Astrocyte (in vitro differentiated cells and primary cell): ENCODE data around the gene FGF10. TPM values are rescaled to one million over a fixed set of nuclear protein-coding genes. Genes with fewer than 3 reads are reported as not detected.
A peak's percentile ranks its signal among the peaks of the same experiment; 100 is the strongest.

Source experiments
- DNase-seq: peaks from one replicate; pipeline ENCODE4 v3.0.0-alpha.2; 2010; ENCODE audit warnings: low read depth
- FAIRE-seq: peaks from 2 replicates; lab custom pipeline; 2011; peaks lifted over from hg19 to GRCh38; lab: Jason Lieb, UNC
- H2AFZ ChIP-seq: 2 replicates; pipeline ENCODE4 v1.6.0; 2012; ENCODE audit warnings: low read depth, low read length, inconsistent platforms
- H3K27ac ChIP-seq: 2 replicates; pipeline ENCODE4 v1.5.1; 2011; ENCODE audit warnings: low read depth, low read length, inconsistent platforms
- H3K27me3 ChIP-seq: 2 replicates; pipeline ENCODE4 v1.6.0; 2011; ENCODE audit warnings: low read length, inconsistent platforms; ENCODE audit not compliant: insufficient read depth
- H3K36me3 ChIP-seq: 2 replicates; pipeline ENCODE4 v1.5.1; 2011; ENCODE audit warnings: low read length, inconsistent platforms; ENCODE audit not compliant: insufficient read depth
- H3K4me1 ChIP-seq: 2 replicates; pipeline ENCODE4 v1.5.1; 2011; ENCODE audit warnings: low read length, inconsistent platforms; ENCODE audit not compliant: insufficient read depth
- H3K4me2 ChIP-seq: 2 replicates; pipeline ENCODE4 v1.6.0; 2012; ENCODE audit warnings: low read length, inconsistent platforms
- H3K4me3 ChIP-seq: 2 replicates; pipeline ENCODE4 v1.5.1; 2011; ENCODE audit warnings: low read depth, mild to moderate bottlenecking, low read length, inconsistent platforms; ENCODE audit not compliant: insufficient read depth
- H3K79me2 ChIP-seq: 2 replicates; pipeline ENCODE4 v1.6.0; 2012; ENCODE audit warnings: mild to moderate bottlenecking, low read length, inconsistent platforms; ENCODE audit not compliant: insufficient read depth
- H3K9ac ChIP-seq: 2 replicates; pipeline ENCODE4 v1.6.0; 2012; ENCODE audit warnings: mild to moderate bottlenecking, low read length, inconsistent platforms
- H3K9me3 ChIP-seq: 2 replicates; pipeline ENCODE4 v1.5.1; 2012; ENCODE audit warnings: low read depth, mild to moderate bottlenecking, low read length, inconsistent platforms; ENCODE audit not compliant: insufficient read depth
- H4K20me1 ChIP-seq: 2 replicates; pipeline ENCODE4 v1.6.0; 2012; ENCODE audit warnings: low read length, inconsistent platforms; ENCODE audit not compliant: insufficient read depth
- H3K27ac Mint-ChIP-seq: one replicate; pipeline ENCODE4 v1.8.0; 2021; ENCODE audit warnings: mild to moderate bottlenecking, mixed read lengths; ENCODE audit not compliant: unreplicated experiment
- H3K27me3 Mint-ChIP-seq: one replicate; pipeline ENCODE4 v1.8.0; 2021; ENCODE audit warnings: low read depth, mixed read lengths; ENCODE audit not compliant: unreplicated experiment
- H3K36me3 Mint-ChIP-seq: one replicate; pipeline ENCODE4 v1.8.0; 2021; ENCODE audit warnings: low read depth, mixed read lengths; ENCODE audit not compliant: unreplicated experiment
- H3K4me1 Mint-ChIP-seq: one replicate; pipeline ENCODE4 v1.8.0; 2021; ENCODE audit warnings: low read depth, mixed read lengths; ENCODE audit not compliant: unreplicated experiment
- H3K4me3 Mint-ChIP-seq: one replicate; pipeline ENCODE4 v1.8.0; 2021; ENCODE audit warnings: mild to moderate bottlenecking, moderate library complexity, mixed read lengths; ENCODE audit not compliant: unreplicated experiment
- H3K9me3 Mint-ChIP-seq: one replicate; pipeline ENCODE4 v1.8.0; 2021; ENCODE audit warnings: mild to moderate bottlenecking, mixed read lengths; ENCODE audit not compliant: unreplicated experiment
- CTCF ChIP-seq: IDR thresholded peaks from 2 replicates; pipeline ENCODE4 v1.5.1; 2011; ENCODE audit warnings: low read depth, mild to moderate bottlenecking, inconsistent platforms, low read length, moderate library complexity; ENCODE audit not compliant: insufficient read depth
- EZH2 ChIP-seq: IDR thresholded peaks from 2 replicates; pipeline ENCODE4 v1.6.1; 2012; ENCODE audit warnings: mild to moderate bottlenecking, low read length, inconsistent platforms; ENCODE audit not compliant: insufficient read depth
- total RNA-seq: library from RNA; stranded (reverse); gene quantifications from 2 replicates; pipeline ENCODE4 v1.2.1, GENCODE V29; 2021

Gene FGF10
- total RNA-seq, 1 donor from 2014 or later: not detected

GRCh38 chr5:44334622-44335021 lies 54.6 kb downstream of the FGF10 start:
- no peaks in the 10 kb centered on the region for H3K36me3 Mint-ChIP-seq
- DNase-seq (no peak), FAIRE-seq (no peak)
- Histone ChIP-seq H2AFZ (no peak overlapping the region), H3K27ac (no peak overlapping the region), H3K4me3 (no peak overlapping the region), H3K9ac (no peak overlapping the region), H3K36me3 (no peaks in the 10 kb centered on the region), H3K79me2 (no peaks in the 10 kb centered on the region), H3K4me1 (no peaks in the 10 kb centered on the region), H3K27me3 (no peaks in the 10 kb centered on the region), H4K20me1 (no peaks in the 10 kb centered on the region), H3K4me2 (no peak overlapping the region), H3K9me3 (no peaks in the 10 kb centered on the region)
- no peaks in the 10 kb centered on the region for H3K27me3 Mint-ChIP-seq
- H3K4me1 Mint-ChIP-seq: no peaks in the 10 kb centered on the region
- TF ChIP-seq EZH2 (no peak), CTCF (no peak)
- H3K27ac Mint-ChIP-seq: no peak overlapping the region
- no peaks in the 10 kb centered on the region for H3K9me3 Mint-ChIP-seq
- H3K4me3 Mint-ChIP-seq: no peak overlapping the region

- Histone ChIP-seq H3K9me3 (no peaks in the 10 kb centered on the region), H3K4me1 (no peaks in the 10 kb centered on the region), H2AFZ (no peak overlapping the region), H3K27ac (no peak overlapping the region), H3K4me3 (no peak overlapping the region), H3K79me2 (no peaks in the 10 kb centered on the region), H3K27me3 (no peaks in the 10 kb centered on the region), H4K20me1 (no peaks in the 10 kb centered on the region), H3K9ac (no peak overlapping the region), H3K4me2 (no peak overlapping the region), H3K36me3 (no peaks in the 10 kb centered on the region)
- H3K4me1 Mint-ChIP-seq: no peaks in the 10 kb centered on the region
- TF ChIP-seq EZH2 (no peak), CTCF (peak; percentile 60)
- no peak overlapping the region for H3K4me3 Mint-ChIP-seq
- H3K9me3 Mint-ChIP-seq: no peaks in the 10 kb centered on the region
- H3K27me3 Mint-ChIP-seq: no peaks in the 10 kb centered on the region
- FAIRE-seq (no peak), DNase-seq (no peak)
- no peaks in the 10 kb centered on the region for H3K36me3 Mint-ChIP-seq
- no peak overlapping the region for H3K27ac Mint-ChIP-seq
Measured at GRCh38 chr5:44332285-44332971, 56.8 kb downstream of the FGF10 start.

GRCh38 chr5:44331471-44332050 lies 57.7 kb downstream of the FGF10 start:
- H3K27me3 ChIP-seq: no peaks in the 10 kb centered on the region
- no peaks in the 10 kb centered on the region for H4K20me1 ChIP-seq
- no peak overlapping the region for H3K27ac ChIP-seq
- H3K4me1 Mint-ChIP-seq: no peaks in the 10 kb centered on the region
- no peaks in the 10 kb centered on the region for H3K9me3 ChIP-seq
- DNase-seq (no peak), FAIRE-seq (no peak)
- H3K27ac Mint-ChIP-seq: no peak overlapping the region
- TF ChIP-seq EZH2: no peak
- no peak for TF ChIP-seq CTCF
- no peak overlapping the region for H3K4me2 ChIP-seq
- H3K79me2 ChIP-seq: no peaks in the 10 kb centered on the region
- H3K9ac ChIP-seq: no peak overlapping the region
- H3K36me3 ChIP-seq: no peaks in the 10 kb centered on the region
- no peaks in the 10 kb centered on the region for H3K36me3 Mint-ChIP-seq
- H3K4me3 ChIP-seq: no peak overlapping the region
- no peaks in the 10 kb centered on the region for H3K27me3 Mint-ChIP-seq
- H3K9me3 Mint-ChIP-seq: no peaks in the 10 kb centered on the region
- no peaks in the 10 kb centered on the region for H3K4me1 ChIP-seq
- no peak overlapping the region for H3K4me3 Mint-ChIP-seq
- H2AFZ ChIP-seq: no peak overlapping the region
